ENCODE results near the gene FMNL1.
A peak's percentile ranks its signal among the peaks of the same experiment; 100 is the strongest.

GRCh38 chr17:45265821-45266220 lies 44.1 kb downstream of the FMNL1 start:
- no peak for TF ChIP-seq EZH2 (IDR thresholded peaks at IDR 0.05; ENCODE audit: insufficient read depth, poor library complexity, severe bottlenecking)
- TF ChIP-seq EZH2phosphoT487 (IDR thresholded peaks at IDR 0.05; ENCODE audit: insufficient read depth, low read depth), result 0 out of 2 replicates have a peak, but pooled peaks have one; percentile 31
